Left ventricle myocardium inferior (tissue), 1 donor: Measurements from ENCODE around the gene PTP4A2. TPM values are rescaled to one million over a fixed set of nuclear protein-coding genes. Genes with fewer than 3 reads are reported as not detected.

Source experiments
- DNase-seq: peaks from one replicate; pipeline ENCODE4 v3.0.0-alpha.2; 2020
- H3K27ac ChIP-seq: fragments of 200-600 bp; replicated peaks from 2 replicates; pipeline ENCODE4 v1.8.0; 2021
- H3K27me3 ChIP-seq: fragments of 200-600 bp; 2 replicates; pipeline ENCODE4 v1.8.0; 2021; ENCODE audit warnings: low read depth
- H3K36me3 ChIP-seq: fragments of 200-600 bp; 2 replicates; pipeline ENCODE4 v1.8.0; 2021
- H3K4me1 ChIP-seq: fragments of 200-600 bp; 2 replicates; pipeline ENCODE4 v1.8.0; 2021
- H3K4me3 ChIP-seq: fragments of 200-600 bp; 2 replicates; pipeline ENCODE4 v1.8.0; 2021; ENCODE audit warnings: mild to moderate bottlenecking, moderate library complexity
- H3K9me3 ChIP-seq: fragments of 200-600 bp; replicated peaks from 2 replicates; pipeline ENCODE4 v1.8.0; 2021
- CTCF ChIP-seq: fragments of 200-600 bp; IDR thresholded peaks from 2 replicates; pipeline ENCODE4 v1.8.0; 2021; ENCODE audit warnings: antibody characterized with exemption, mild to moderate bottlenecking, borderline replicate concordance
- intact Hi-C: fragments of 100-400 bp; cut with micrococcal nuclease; formaldehyde crosslinking; loops from one replicate; pipeline ENCODE4 v1.11.0; 2022
- total RNA-seq: library from RNA; stranded (reverse); fragmentation: NEBNext Ultra II Directional; extraction: Animal tissue kit (Norgen Biotek cat#: 25700); gene quantifications from one replicate; pipeline ENCODE4 v1.2.1, GENCODE V29; 2021
- donor health status: DM: no; HTN: yes; CAD: no; lungs with severe emphysema.

Gene PTP4A2
- total RNA-seq, 1 donor from 2014 or later: 203 TPM

- Histone ChIP-seq H3K4me3 (no peak overlapping the region), H3K9me3 (no peaks in the 10 kb centered on the region), H3K4me1 (peaks cover 57% of the 10 kb centered on the region), H3K27me3 (no peaks in the 10 kb centered on the region), H3K27ac (no peak overlapping the region), H3K36me3 (peaks cover 83% of the 10 kb centered on the region)
- intact Hi-C loops: no loop called here
- no peak for TF ChIP-seq CTCF
- no peak for DNase-seq
Measured at GRCh38 chr1:31911994-31912780, 26.0 kb downstream of the PTP4A2 start.

- intact Hi-C loops: no loop called here
Measured at GRCh38 chr1:31910933-31911332, 27.2 kb downstream of the PTP4A2 start.

DNA sequence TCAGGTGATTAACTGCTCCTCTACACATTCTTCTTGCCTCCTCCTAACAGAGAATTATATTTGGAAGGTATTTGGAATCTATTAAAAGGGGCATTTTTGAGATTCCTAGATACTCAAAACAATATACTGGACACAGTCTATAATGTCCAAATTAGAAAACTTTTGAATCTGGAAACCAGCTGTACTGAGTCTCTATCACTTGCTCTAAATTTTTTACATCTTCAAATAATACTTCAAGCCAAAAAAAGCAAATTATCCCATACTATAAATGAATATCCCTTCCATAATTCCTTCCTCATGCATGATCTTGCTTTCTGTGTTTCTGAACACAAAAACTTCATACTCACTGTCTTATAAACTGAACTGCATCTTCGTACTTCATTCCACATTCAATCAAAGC, 28.5 kb downstream of the PTP4A2 start:
- no peak for DNase-seq
- H3K27ac ChIP-seq: no peak overlapping the region
- intact Hi-C loops: no loop called here
- H3K4me3 ChIP-seq: no peak overlapping the region
- peaks cover 76% of the 10 kb centered on the region for H3K36me3 ChIP-seq
- no peaks in the 10 kb centered on the region for H3K9me3 ChIP-seq
- no peak for TF ChIP-seq CTCF
- peaks cover 46% of the 10 kb centered on the region for H3K4me1 ChIP-seq
- H3K27me3 ChIP-seq: no peaks in the 10 kb centered on the region

More at GRCh38 chr1:31910933-31911332, 27.2 kb downstream of the PTP4A2 start:
- Histone ChIP-seq H3K36me3 (peaks cover 84% of the 10 kb centered on the region), H3K27ac (peak overlapping the region; percentile 7), H3K4me3 (no peak overlapping the region), H3K9me3 (no peaks in the 10 kb centered on the region), H3K27me3 (no peaks in the 10 kb centered on the region), H3K4me1 (peaks cover 45% of the 10 kb centered on the region)
- no peak for TF ChIP-seq CTCF
- no peak for DNase-seq

DNA sequence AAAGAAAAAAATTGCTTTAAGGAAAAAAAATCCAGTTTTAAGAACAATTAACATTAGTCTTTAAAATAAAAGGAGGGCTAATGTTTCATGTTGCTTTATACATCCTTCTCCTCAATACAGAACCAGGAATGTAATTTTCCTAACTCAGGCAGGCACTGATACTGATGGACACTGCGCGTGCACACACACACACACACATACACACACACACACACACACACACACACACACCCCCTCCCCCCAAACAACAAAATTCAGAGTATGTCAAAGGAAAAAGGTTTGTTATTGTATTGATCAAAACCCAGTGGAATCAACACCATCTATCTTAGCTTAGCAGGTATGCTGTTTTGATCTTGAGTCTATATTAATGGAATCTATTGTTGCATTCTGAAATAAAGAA, 31.6 kb downstream of the PTP4A2 start:
- H3K36me3 ChIP-seq: peaks cover 54% of the 10 kb centered on the region

DNA sequence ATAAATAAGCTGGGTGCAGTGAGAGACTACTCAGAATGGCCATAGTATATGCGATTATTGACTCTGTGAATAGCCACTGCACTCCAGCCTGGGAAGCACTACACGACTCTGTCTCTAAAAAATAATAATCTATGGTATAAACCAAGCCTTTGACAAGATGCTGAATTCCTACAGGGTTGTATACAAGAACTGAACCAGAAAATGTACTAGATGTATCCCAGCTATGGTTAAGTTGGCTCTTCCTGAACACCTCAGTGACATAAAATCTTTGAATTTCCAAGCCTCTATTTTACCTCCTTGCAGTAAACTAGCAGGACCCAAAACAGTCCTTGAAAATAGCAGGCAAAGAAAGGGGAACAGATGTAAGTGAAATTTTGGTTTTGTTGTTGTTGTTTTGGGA, 32.5 kb downstream of the PTP4A2 start:
- DNase-seq: no peak
- peaks cover 45% of the 10 kb centered on the region for H3K36me3 ChIP-seq
- H3K27ac ChIP-seq: no peak overlapping the region
- no peak overlapping the region for H3K4me3 ChIP-seq
- H3K27me3 ChIP-seq: no peaks in the 10 kb centered on the region
- intact Hi-C loops: no loop called here
- peaks cover 4% of the 10 kb centered on the region for H3K9me3 ChIP-seq
- peaks cover 11% of the 10 kb centered on the region for H3K4me1 ChIP-seq
- TF ChIP-seq CTCF: no peak

More for the DNA sequence above, 31.6 kb downstream of the PTP4A2 start:
- H3K4me3 ChIP-seq: no peak overlapping the region
- no peak for TF ChIP-seq CTCF
- H3K9me3 ChIP-seq: peaks cover 4% of the 10 kb centered on the region
- no peak for DNase-seq
- intact Hi-C loops: no loop called here
- no peak overlapping the region for H3K27ac ChIP-seq
- H3K4me1 ChIP-seq: peaks cover 20% of the 10 kb centered on the region
- H3K27me3 ChIP-seq: no peaks in the 10 kb centered on the region
